ENCODE data around the gene BACE2. TPM values are rescaled to one million over a fixed set of nuclear protein-coding genes. Genes with fewer than 3 reads are reported as not detected.

BACE2 gene
- total and polyA plus RNA-seq, 4 donors = 1.7 to 16.7 (median 5.6) TPM

DNA sequence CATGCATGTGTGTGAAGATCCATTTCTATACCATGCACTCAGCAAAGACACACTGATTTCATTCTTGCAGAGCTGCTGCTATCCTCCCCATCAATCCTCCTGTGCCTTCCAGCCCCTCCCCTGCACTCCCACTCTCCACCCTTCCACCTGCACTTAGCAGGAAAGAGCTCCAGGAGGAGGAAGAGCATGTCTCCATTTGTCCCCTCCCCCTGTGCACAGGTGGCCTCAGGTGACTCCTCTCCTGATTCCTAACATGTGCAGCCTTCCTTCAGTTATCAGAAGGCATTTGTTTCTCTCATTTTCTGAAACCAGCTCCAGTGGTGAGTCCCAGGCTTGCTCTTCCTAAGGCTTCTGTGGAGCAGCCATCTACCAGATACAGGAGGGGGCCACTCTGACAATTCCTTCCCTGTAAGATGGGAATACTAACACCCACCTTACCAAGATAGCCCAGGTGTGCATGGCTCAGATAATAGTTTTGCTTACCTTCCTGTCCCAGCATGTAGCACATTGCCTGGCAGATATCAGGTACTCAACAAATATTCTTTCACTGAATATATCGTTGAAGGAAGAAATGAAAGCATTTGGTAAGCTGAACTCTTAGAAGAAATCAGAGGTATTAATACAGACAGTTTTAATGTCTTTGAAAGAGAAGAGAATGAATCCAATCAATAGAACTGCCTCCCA, 126.7 kb downstream of the BACE2 start:
- 82% methylated on average over 1 of the region's 1 CpG for WGBS
- no peak overlapping the region for H3K9ac ChIP-seq (ENCODE audit: low read depth in 1 of 2, low read length in 2 of 2)
- no peak for DNase-seq (ENCODE audit: low spot score)
- peaks cover 0 to 5% (median 3%) of the 10 kb centered on the region in 4 donors for H3K27me3 ChIP-seq (ENCODE audit: control insufficient read depth in 4 of 4, insufficient read depth in 4 of 4, low read length in 3 of 4)
- no peaks in the 10 kb centered on the region for H3K36me3 ChIP-seq (ENCODE audit: control insufficient read depth in 4 of 4, insufficient read depth in 3 of 4, low read depth in 1 of 4, low read length in 3 of 4)
- TF ChIP-seq JUND (IDR thresholded peaks at IDR 0.05) (no peak), EGR1 (IDR thresholded peaks at IDR 0.05; ENCODE audit: low read depth in 2 of 2) (no peak), HNF4G (IDR thresholded peaks at IDR 0.05) (no peak), HNF4A (conservative IDR thresholded peaks at IDR 0.05) (no peak), NR2F2 (IDR thresholded peaks at IDR 0.05) (no peak), TAF1 (conservative IDR thresholded peaks at IDR 0.05) (no peak), RXRA (IDR thresholded peaks at IDR 0.05) (no peak), FOXA2 (IDR thresholded peaks at IDR 0.05) (no peak), YY1 (IDR thresholded peaks at IDR 0.05) (no peak), FOXA1 (IDR thresholded peaks at IDR 0.05) (no peak), GABPA (IDR thresholded peaks at IDR 0.05 in 1 of 2, conservative IDR thresholded peaks at IDR 0.05 in 1 of 2) (no peak), RAD21 (IDR thresholded peaks at IDR 0.05) (no peak), SP1 (IDR thresholded peaks at IDR 0.05) (no peak)
- TF ChIP-seq, protein P1, sequence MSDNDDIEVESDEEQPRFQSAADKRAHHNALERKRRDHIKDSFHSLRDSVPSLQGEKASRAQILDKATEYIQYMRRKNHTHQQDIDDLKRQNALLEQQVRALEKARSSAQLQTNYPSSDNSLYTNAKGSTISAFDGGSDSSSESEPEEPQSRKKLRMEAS (IDR thresholded peaks at IDR 0.05) = no peak
- TF ChIP-seq, protein P2, sequence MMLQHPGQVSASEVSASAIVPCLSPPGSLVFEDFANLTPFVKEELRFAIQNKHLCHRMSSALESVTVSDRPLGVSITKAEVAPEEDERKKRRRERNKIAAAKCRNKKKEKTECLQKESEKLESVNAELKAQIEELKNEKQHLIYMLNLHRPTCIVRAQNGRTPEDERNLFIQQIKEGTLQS (IDR thresholded peaks at IDR 0.05) = no peak
- TF ChIP-seq, protein P3, sequence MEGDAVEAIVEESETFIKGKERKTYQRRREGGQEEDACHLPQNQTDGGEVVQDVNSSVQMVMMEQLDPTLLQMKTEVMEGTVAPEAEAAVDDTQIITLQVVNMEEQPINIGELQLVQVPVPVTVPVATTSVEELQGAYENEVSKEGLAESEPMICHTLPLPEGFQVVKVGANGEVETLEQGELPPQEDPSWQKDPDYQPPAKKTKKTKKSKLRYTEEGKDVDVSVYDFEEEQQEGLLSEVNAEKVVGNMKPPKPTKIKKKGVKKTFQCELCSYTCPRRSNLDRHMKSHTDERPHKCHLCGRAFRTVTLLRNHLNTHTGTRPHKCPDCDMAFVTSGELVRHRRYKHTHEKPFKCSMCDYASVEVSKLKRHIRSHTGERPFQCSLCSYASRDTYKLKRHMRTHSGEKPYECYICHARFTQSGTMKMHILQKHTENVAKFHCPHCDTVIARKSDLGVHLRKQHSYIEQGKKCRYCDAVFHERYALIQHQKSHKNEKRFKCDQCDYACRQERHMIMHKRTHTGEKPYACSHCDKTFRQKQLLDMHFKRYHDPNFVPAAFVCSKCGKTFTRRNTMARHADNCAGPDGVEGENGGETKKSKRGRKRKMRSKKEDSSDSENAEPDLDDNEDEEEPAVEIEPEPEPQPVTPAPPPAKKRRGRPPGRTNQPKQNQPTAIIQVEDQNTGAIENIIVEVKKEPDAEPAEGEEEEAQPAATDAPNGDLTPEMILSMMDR (IDR thresholded peaks at IDR 0.05; ENCODE audit: low read depth, low read length, missing input control) = no peak
- TF ChIP-seq, protein P4, sequence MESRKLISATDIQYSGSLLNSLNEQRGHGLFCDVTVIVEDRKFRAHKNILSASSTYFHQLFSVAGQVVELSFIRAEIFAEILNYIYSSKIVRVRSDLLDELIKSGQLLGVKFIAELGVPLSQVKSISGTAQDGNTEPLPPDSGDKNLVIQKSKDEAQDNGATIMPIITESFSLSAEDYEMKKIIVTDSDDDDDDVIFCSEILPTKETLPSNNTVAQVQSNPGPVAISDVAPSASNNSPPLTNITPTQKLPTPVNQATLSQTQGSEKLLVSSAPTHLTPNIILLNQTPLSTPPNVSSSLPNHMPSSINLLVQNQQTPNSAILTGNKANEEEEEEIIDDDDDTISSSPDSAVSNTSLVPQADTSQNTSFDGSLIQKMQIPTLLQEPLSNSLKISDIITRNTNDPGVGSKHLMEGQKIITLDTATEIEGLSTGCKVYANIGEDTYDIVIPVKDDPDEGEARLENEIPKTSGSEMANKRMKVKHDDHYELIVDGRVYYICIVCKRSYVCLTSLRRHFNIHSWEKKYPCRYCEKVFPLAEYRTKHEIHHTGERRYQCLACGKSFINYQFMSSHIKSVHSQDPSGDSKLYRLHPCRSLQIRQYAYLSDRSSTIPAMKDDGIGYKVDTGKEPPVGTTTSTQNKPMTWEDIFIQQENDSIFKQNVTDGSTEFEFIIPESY (IDR thresholded peaks at IDR 0.05) = no peak
- TF ChIP-seq, protein P5, sequence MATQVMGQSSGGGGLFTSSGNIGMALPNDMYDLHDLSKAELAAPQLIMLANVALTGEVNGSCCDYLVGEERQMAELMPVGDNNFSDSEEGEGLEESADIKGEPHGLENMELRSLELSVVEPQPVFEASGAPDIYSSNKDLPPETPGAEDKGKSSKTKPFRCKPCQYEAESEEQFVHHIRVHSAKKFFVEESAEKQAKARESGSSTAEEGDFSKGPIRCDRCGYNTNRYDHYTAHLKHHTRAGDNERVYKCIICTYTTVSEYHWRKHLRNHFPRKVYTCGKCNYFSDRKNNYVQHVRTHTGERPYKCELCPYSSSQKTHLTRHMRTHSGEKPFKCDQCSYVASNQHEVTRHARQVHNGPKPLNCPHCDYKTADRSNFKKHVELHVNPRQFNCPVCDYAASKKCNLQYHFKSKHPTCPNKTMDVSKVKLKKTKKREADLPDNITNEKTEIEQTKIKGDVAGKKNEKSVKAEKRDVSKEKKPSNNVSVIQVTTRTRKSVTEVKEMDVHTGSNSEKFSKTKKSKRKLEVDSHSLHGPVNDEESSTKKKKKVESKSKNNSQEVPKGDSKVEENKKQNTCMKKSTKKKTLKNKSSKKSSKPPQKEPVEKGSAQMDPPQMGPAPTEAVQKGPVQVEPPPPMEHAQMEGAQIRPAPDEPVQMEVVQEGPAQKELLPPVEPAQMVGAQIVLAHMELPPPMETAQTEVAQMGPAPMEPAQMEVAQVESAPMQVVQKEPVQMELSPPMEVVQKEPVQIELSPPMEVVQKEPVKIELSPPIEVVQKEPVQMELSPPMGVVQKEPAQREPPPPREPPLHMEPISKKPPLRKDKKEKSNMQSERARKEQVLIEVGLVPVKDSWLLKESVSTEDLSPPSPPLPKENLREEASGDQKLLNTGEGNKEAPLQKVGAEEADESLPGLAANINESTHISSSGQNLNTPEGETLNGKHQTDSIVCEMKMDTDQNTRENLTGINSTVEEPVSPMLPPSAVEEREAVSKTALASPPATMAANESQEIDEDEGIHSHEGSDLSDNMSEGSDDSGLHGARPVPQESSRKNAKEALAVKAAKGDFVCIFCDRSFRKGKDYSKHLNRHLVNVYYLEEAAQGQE (IDR thresholded peaks at IDR 0.05) = no peak
- peaks cover 0 to 2% (median 0%) of the 10 kb centered on the region in 4 donors for H3K9me3 ChIP-seq (ENCODE audit: control insufficient read depth in 4 of 4, low read length in 3 of 4)
- H3K27ac ChIP-seq (ENCODE audit: low read depth in 1 of 2, low read length in 2 of 2) = no peak overlapping the region
- H3K4me3 ChIP-seq (ENCODE audit: low read depth in 1 of 3, low read length in 3 of 3) = no peak overlapping the region
- H3K4me1 ChIP-seq (ENCODE audit: control insufficient read depth in 4 of 4, insufficient read depth in 4 of 4, low read length in 3 of 4) = no peaks in the 10 kb centered on the region

Measured in liver (tissue), 9 donors.